ENCODE results near the gene HNRNPA1.
"Not testable (repeated sequence)": the region's sequence is repeated elsewhere in the genome, so short reads cannot be mapped to it uniquely, and the experiment has no call there.

DNA sequence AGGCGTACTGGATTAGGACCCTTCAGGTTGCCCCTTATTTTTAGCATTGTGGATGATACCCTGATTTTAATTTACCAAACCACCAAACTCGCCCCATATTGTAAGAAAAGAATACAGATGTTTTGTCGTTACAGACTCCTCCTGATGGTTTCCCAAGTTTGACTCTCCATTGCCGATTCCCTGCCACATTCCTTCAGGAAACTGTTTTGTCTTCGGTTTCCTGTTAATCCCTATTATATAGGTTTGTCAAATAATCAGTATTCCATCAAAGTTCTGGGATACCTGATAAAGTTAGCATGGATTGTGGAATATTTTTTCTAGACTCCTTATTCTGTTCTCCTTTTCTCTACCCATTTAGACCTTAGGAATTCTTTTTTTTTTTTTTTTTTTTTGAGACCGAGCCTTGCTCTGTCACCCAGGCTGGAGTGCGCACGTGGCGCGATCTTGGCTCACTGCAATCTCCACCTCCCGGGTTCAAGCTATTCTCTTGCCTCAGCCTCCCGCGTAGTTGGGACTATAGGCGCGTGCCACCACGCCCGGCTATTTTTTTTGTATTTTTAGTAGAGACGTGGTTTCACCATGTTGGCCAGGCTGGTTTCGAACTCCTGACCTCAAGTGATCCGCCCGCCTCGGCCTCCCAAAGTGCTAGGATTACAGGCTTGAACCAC lies 45.0 kb downstream of the HNRNPA1 start:
- not testable (repeated sequence) for TF ChIP-seq POLR2A (IDR thresholded peaks at IDR 0.05; ENCODE audit: low read length); GATA1 (IDR thresholded peaks at IDR 0.05; ENCODE audit: low read depth, low read length)
